H54 (cell line): ENCODE measurements around the gene IRX3.

ENCODE experiments used
- DNase-seq: peaks from one replicate; pipeline ENCODE4 v3.0.0; 2011; ENCODE audit warnings: low spot score, mixed read lengths; ENCODE audit not compliant: insufficient read length
- FAIRE-seq: peaks from 3 replicates; lab custom pipeline; 2011; peaks lifted over from hg19 to GRCh38; lab: Jason Lieb, UNC
- POLR2A ChIP-seq: IDR thresholded peaks from 2 replicates; pipeline ENCODE4 v1.6.1; 2011; ENCODE audit warnings: low read depth, mild to moderate bottlenecking, low read length

The IRX3 gene

DNA sequence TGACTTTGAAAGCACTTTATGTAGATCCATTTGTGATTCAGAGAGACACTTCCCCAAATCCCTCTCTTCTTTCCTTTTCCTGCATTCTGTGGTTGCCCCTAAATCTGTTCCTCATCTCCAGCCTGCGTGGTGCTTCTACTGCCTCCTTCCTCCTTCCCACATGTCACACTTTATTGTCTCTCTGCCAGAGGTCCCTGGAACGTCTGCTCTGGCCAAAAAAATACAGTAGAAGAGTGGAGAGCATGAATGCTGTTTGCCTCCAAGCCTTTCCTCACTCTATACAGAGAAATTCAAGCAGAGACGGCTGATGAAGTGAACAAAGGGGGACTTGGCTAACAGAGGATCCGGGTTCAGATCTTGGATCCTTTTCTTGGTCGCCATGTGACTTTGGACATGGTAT lies 22.8 kb upstream of the IRX3 start:
- TF ChIP-seq POLR2A, result no peak
- no peak for DNase-seq
- FAIRE-seq, result no peak

DNA sequence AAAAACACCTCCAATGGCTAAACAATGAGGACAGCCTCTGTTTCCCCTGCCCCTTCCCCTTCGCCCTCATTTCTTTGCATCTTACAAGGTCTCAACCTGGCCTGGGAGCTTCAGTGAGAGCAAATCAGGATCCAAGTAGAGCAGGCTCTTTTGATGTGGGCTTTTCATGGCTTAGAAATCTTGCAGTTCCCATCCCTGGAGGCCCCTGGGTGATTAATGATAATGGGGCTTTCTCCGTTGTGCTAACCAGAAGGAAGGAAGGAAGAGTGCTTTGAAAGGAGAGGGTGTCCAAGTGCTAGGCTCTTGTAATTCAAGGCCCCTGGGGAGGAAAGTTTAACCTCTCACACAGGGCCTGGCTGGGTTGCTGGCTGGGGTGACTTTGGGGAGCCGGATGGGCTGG lies 18.5 kb upstream of the IRX3 start:
- TF ChIP-seq POLR2A, result no peak
- DNase-seq (no peak), FAIRE-seq (no peak)

DNA sequence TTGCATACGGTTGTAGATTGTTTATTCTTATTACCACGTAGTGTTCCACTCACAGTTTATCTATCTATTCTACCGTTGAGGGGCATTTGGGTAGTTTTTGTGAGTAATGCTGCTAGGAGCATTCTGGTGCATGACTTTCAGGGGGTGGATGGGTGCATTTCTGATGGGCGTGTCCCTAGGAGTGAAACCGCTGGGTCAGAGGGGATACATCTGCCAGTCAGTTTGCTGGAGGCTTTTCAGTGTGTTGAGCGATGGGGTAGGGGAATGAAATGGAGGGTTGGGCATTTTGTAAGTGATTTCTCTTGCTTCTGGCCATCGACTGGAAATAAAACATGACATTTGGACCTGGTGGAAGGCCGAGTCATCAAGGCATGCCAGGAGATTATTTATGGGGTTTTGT lies 17.0 kb upstream of the IRX3 start:
- FAIRE-seq (no peak), DNase-seq (no peak)
- TF ChIP-seq POLR2A, result no peak

DNA sequence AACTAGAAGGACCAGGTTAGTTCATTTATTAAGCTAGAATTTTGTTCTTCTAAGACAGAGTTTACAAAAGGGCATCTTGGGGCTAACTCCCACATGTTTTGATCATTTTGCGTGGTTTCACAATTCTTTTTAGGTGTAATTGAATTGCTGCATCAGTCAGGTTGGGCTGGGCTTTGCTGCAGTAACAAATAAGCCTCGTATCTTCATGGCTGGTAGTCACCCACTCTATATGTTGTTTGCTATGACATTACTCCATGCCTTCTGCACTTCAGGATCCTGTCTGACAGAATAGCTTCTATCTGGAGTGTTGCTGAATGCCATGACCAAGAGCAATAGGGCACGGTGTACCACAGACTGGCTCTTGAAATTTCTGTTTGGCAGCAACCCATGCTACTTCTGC lies 10.6 kb upstream of the IRX3 start:
- DNase-seq (no peak), FAIRE-seq (no peak)
- no peak for TF ChIP-seq POLR2A

DNA sequence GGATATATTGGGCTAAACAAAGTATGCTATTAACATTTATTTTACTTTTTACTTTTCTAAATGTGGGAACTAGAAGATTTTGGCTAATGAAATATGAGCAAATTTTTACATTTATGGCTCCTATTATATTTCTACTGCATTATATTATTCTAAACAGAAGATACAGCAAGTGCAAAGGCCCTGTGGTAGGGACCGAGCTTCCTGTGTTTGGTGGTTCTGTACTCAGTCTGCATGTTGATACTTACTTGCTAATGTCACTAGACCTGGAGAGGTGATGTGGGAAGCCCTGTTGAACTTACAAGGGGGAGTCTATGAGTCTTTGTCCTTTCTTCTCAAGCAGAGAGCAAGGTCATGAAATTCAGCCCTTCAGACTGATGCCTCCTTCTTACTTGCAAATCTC lies 10.0 kb upstream of the IRX3 start:
- TF ChIP-seq POLR2A, result no peak
- FAIRE-seq, result no peak
- DNase-seq, result no peak

DNA sequence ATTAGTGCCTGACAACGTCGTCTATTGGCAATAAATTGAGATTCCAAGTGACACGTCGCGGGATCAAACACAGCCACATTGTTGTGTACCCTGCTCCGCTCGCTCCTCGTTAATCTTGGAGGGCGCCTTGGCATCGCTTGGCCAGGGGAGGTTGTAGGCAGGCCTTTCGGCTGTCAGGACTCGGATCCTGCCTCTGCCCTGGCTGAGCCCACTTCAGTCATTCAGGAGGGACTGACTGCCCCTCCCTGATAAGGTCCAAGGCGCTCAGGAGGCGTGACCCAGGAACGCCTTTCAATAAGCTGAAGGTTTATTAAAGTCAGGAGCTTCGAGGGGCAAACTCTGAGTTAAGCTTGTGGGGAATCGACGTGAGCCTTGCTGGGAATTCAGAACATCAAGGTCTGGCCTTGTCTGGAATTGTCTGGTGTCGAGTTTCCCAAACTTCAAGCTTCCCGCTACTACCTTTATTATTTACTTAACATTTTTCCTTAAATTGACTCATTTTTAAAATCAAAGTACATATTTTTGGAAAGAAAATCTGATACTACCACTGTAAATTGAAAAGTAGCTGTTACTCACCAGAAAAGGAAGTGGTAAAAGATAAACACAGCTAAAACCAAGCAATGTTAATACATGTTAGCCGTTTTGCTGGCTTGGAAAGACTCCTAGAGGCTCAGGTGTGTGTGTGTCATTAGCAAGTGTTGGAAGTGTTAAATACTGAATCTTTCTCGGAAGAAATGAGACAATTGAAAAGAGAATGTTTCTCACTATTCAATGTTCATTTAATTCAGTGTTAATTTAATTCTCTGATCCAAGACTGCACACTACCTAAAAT lies 5.3 kb upstream of the IRX3 start:
- FAIRE-seq, result no peak
- no peak for TF ChIP-seq POLR2A
- DNase-seq, result no peak

DNA sequence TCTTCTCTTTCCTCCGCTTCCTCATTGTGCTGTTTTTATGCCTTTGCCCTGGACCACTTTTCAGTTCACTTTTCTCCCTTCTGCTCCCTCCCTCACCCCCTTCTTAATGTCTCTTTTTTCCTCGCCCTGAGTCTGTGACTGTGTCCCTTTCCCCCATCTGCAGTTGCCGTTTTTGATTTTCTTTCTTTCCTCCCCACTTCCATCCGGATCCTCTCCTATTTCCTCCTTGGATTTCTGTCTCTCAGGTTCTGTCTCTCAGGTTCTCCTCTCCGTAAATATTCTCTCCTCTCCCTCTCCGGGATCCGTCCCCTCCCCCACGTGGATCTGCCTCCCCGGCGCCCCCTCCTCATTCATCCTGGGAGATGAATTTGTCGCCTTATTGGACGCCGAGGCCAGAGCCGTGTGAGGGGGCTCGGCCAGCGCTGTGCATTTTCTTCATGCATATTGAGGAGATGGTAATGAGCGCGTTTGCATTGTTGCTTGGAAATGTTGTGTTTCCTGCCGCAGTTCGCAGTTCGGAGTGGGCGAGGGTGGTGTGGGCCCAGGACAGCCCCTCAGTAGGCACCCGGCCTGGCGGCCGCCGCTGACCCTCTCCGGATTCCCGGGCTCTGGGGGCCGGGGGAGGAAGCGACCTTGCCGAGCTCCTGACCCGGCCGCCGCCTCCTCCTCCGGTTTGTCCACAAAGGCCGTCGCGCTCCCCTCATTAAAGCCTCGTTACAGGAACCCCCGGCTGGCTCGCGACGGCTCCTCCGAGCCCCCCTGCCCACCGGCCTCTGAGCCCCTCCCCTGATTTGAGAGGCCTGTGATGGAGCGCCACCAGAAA lies 4.5 kb upstream of the IRX3 start:
- no peak for TF ChIP-seq POLR2A
- FAIRE-seq (no peak), DNase-seq (no peak)

DNA sequence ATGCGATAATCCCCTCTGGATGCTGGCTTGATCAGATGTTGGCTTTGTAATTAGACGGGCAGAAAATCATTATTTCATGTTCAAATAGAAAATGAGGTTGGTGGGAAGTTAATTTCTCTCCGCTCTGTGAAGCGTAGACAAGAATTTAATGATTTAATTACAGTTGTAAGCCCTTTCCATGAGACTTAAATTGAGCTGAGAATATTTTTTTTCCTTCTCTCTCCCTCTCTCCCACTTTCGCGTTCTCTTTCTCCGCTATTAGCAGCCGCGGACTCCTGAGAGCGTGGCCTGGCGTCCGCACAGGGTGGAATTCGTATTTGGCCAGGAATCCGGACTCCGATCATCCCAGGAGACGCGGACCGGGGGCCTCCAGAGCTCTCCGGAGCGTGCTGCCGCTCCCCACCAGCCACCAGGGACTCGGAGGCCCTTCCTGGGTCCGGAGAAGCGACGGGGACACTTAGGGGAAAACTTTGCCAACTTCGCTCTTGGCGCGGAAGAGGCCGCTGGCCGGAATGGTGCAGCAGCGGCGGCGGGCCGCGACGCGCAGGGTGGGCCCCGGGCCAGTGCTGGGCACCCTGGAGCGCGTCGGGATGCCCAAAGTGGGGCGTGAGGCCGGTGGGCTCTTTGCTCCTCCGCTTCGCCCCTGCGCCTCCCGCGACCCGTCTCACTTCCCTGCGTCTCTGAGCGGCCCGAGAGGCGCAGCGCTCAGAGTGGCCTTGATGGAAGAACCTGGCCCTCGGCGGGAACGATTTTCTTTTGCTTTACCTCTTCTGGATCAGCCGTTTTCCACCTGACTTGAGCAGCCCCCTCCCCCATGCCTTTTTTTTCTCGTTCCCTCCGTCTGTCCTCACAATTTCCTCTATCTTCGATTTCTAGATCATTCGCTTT lies 3.6 kb upstream of the IRX3 start:
- no peak for DNase-seq
- no peak for TF ChIP-seq POLR2A
- FAIRE-seq, result no peak

DNA sequence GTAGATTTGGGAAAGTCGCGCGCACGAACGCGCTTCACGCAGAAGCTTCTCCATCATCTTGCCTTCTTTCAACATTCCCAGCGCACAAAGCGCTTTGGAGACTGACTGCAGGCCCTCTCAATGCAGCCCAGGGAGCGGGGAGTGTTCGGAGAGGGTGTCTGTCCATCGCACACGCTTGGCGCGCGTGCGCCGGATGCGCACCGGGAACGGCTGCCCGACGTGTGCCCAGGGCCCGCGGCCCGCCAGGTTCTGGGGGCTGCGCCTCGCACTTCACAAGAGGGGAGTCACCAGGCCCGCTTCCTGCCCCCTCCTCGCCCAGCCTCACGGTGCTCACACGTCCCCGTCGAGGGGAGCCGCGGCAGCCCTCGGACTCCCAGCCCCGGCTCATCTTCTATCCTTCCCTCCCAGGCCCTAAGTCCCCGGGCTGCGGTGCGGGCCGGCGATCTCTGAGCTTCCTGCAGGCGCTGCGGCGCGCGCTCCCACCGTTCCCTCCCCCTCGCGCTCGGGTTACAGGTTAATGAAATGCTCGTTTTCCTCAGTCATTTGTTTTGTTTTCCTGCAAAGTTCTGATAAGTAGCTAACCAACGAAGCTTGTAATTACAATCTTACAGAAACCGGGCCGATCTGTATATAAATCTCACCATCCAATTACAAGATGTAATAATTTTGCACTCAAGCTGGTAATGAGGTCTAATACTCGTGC lies 2.8 kb upstream of the IRX3 start:
- no peak for TF ChIP-seq POLR2A
- no peak for DNase-seq
- no peak for FAIRE-seq

DNA sequence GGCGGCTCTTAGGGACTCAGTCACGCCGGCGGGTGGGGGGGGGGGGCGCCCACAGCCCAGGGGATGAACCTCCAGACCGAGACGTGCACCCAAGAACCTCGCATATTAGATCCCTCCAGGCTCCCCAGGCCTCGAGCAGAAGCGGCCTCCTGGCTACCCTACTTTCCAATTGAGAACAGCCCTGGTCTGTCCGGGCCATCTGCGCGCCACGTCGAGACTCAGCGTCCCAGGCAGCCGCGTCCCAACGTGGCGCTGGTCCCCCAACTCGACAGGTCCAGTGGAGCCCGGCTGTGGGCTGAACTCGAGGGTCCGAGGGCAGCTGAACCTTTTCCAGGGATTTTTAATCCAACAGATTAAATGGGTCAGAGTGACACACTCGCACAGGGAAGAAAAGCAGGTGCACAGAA lies 2.3 kb upstream of the IRX3 start:
- TF ChIP-seq POLR2A, result no peak
- DNase-seq, result no peak
- FAIRE-seq, result no peak

DNA sequence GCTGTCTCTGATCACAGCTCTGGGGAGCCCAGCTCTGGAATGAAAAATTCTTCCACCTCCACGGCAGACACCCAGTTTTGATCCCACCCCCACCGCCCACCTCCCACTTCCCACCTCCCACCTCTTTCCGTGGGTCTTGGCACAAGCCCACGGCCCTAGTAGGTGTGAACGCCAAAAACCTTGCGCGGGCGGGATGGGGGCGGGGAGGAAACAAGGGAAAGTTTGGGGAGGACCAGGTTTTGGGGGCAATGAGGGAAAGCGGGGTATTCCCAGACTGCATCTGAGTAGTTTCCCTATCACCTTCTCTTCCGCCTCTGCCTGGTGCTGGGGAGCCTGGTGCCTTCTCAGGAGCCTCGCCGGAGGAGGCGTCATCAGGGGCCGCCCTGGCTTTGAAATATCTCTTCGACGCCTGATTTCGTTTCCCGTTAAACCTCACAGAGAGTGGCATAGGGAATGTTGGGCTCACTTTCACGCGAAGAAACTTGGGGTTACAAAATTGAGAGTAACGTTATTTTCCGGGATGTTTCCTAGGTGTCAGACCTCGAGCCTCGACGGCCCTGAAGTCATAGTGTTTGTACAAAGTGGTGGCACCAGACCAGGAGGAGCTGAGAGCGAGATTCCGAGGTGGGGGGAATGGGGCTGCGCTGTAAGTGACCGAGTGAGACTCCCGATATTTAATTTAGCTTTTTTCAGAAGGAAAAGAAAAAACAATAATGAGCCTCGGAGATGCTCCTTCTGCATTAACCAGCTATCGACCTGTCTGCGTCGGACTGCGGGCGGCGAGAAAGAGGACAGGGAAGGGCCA lies 1.6 kb upstream of the IRX3 start:
- no peak for DNase-seq
- no peak for FAIRE-seq
- TF ChIP-seq POLR2A, result no peak
